ENCODE measurements around the gene KMT5C. TPM values are rescaled to one million over a fixed set of nuclear protein-coding genes. Genes with fewer than 3 reads are reported as not detected.
A peak's percentile ranks its signal among the peaks of the same experiment; 100 is the strongest.

The KMT5C gene
- total RNA-seq, 1 donor from 2014 or later: 32.9 TPM

DNA sequence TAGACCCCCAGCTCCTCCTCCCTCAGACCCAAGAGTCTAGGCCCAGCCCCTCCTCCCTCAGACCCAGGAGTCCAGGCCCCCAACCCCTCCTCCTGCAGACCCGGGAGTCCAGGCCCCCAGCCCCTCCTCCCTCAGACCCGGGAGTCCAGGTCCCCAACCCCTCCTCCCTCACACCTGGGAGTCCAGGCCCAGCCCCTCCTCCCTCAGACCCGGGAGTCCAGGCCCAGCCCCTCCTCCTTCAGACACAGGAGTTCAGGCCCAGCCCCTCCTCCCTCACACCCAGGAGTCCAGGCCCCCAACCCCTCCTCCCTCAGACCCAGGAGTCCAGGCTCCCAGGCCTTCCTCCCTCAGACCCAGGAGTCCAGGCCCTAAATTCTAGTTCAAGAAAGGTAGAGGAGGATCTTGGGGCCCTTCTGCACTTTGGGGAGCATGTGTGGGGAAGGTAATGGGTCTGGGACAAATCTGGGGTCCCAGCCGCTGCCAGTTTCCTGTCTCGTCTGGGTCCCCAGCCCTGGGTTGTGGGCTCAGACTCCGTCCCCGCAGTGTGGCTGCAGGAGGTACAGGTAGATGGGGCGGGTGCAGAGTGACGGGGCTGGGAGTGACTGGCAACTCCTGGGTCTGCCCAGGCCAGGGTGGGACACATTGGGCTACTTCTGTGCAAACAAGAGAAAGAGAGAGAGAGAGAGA lies 33.8 kb downstream of the KMT5C start:
- Mint-ChIP-seq H3K9me3 (no peaks in the 10 kb centered on the region), H3K36me3 (no peaks in the 10 kb centered on the region), H3K4me1 (ENCODE audit: unreplicated experiment) (peaks cover 18% of the 10 kb centered on the region), H3K4me3 (peak overlapping the region; percentile 45), H3K27ac (peak overlapping the region; percentile 33), H3K27me3 (peaks cover 50% of the 10 kb centered on the region)
- no peak for DNase-seq (ENCODE audit: extremely low spot score, unreplicated experiment)
- TF ChIP-seq, protein P1, sequence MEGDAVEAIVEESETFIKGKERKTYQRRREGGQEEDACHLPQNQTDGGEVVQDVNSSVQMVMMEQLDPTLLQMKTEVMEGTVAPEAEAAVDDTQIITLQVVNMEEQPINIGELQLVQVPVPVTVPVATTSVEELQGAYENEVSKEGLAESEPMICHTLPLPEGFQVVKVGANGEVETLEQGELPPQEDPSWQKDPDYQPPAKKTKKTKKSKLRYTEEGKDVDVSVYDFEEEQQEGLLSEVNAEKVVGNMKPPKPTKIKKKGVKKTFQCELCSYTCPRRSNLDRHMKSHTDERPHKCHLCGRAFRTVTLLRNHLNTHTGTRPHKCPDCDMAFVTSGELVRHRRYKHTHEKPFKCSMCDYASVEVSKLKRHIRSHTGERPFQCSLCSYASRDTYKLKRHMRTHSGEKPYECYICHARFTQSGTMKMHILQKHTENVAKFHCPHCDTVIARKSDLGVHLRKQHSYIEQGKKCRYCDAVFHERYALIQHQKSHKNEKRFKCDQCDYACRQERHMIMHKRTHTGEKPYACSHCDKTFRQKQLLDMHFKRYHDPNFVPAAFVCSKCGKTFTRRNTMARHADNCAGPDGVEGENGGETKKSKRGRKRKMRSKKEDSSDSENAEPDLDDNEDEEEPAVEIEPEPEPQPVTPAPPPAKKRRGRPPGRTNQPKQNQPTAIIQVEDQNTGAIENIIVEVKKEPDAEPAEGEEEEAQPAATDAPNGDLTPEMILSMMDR (conservative IDR thresholded peaks at IDR 0.05): no peak

DNA sequence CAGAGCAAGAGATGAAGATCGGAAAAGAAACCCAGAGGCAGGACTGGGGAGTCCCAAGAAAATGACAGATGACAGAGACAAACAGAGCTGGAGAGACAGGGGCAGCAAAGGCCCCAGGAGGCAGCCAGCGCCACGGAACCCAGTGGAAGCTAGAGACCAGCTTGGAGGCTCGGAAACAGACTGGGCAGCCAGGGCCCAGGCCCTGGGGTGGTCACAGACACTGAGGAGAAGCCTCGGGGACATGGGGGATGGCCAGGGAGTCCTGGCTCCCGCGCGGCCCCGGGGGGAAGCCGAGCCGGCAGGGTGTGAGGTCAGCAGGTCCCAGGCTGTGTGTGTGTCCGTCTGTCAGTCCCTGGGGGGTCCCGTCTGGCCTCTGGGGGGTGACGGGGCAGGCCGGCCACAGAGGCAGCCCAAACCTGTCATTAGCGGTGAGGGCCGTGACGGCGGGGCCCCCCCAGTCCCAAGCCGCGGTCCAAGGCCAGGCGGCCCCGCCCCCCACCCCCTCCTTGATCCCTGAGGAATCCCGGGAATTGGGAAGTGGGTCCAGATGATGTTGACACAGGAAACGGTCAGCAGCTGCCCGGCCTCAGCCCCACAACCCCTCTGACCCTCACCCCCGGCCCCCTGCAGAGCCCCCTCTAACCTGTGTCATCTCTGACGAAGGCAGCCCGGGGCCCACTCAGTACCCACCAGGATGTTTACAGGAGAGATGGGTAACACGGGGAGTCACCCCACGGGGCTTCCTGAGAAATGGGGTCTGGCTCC lies 34.5 kb downstream of the KMT5C start:
- H3K27me3 Mint-ChIP-seq: peaks cover 48% of the 10 kb centered on the region
- peak overlapping the region; percentile 45 for H3K4me3 Mint-ChIP-seq

DNA sequence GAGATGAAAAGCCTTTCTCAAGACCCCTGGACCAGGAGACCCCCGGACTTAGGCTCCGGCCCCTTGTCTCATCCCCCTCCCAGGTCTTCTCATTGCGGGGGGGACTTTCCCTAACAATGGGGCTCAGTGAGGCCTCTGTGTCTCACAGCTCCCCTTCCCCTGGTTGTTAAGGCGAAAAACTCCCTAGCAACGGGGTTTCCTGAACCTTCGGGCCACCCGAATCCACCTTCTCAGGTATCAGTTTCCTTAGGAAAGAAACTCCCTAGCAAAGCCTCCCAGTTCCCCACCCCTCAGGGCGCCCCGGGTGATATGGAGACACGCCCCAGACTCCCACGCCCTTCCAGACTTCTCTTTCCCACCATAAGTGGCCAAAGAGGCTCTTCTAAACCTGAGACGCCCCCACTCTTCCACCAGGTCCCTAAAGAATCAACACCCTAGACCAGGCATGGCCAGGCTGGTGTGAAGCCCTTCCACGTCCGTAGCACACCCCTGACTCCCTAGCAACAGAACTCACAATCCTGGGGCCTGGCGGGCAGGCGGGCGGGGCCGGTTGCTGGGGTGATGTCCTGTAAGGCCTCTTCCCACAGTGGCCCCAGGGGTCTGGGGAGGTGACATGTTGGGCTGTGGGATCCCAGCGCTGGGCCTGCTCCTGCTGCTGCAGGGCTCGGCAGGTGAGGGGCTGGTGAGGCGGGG lies 36.7 kb downstream of the KMT5C start, which contains the start of gene TMEM190:
TMEM190 (plus strand) TSS at position 586 of the 693 bp plus-strand sequence; CDS start at position 614, 28 bp downstream.
- Mint-ChIP-seq H3K27me3 (peaks cover 37% of the 10 kb centered on the region), H3K9me3 (no peaks in the 10 kb centered on the region)

More for the DNA sequence above, 34.5 kb downstream of the KMT5C start:
- H3K27ac Mint-ChIP-seq: peak overlapping the region; percentile 33
- DNase-seq (ENCODE audit: extremely low spot score, unreplicated experiment): no peak
- H3K36me3 Mint-ChIP-seq: no peaks in the 10 kb centered on the region
- no peaks in the 10 kb centered on the region for H3K9me3 Mint-ChIP-seq
- H3K4me1 Mint-ChIP-seq (ENCODE audit: unreplicated experiment): peaks cover 18% of the 10 kb centered on the region
- TF ChIP-seq, protein P1 (conservative IDR thresholded peaks at IDR 0.05): no peak

DNA sequence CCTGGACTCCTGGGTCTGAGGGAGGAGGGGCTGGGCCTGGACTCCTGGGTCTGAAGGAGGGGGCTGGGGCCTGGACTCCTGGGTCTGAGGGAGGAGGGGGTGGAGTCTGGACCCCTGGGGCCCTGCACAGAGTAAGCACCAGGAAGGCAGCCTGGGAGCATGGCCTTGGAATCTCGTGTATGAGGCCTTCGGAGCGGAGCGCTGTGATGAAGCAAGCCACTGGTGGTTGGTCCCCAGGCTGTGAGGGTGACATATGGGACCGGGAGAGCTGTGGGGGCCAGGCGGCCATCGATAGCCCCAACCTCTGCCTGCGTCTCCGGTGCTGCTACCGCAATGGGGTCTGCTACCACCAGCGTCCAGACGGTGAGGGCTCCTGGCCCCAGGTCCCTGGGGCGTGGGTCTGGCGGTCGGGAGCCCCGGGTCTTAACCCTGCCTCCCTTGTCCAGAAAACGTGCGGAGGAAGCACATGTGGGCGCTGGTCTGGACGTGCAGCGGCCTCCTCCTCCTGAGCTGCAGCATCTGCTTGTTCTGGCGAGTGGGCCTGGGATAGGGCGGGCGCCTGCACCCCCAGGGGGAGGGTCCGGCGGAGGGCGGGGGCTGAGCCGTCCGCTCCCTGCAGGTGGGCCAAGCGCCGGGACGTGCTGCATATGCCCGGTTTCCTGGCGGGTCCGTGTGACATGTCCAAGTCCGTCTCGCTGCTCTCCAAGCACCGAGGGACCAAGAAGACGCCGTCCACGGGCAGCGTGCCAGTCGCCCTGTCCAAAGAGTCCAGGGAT lies 37.9 kb downstream of the KMT5C start:
- TF ChIP-seq, protein P1 (conservative IDR thresholded peaks at IDR 0.05): no peak
- Mint-ChIP-seq H3K36me3 (peaks cover 5% of the 10 kb centered on the region), H3K27ac (no peak overlapping the region), H3K4me3 (no peak overlapping the region), H3K27me3 (peaks cover 34% of the 10 kb centered on the region), H3K4me1 (ENCODE audit: unreplicated experiment) (peaks cover 11% of the 10 kb centered on the region), H3K9me3 (peaks cover 6% of the 10 kb centered on the region)
- DNase-seq (ENCODE audit: extremely low spot score, unreplicated experiment): no peak

More for the DNA sequence above, 36.7 kb downstream of the KMT5C start, which contains the start of gene TMEM190:
- Mint-ChIP-seq H3K4me1 (ENCODE audit: unreplicated experiment) (peaks cover 11% of the 10 kb centered on the region), H3K27ac (no peak within 1 kb of the TSS), H3K36me3 (no peaks in the 10 kb centered on the region), H3K4me3 (peak within 1 kb of the TSS; percentile 21)
- TF ChIP-seq, protein P1 (conservative IDR thresholded peaks at IDR 0.05): no peak
- no peak for DNase-seq (ENCODE audit: extremely low spot score, unreplicated experiment)

DNA sequence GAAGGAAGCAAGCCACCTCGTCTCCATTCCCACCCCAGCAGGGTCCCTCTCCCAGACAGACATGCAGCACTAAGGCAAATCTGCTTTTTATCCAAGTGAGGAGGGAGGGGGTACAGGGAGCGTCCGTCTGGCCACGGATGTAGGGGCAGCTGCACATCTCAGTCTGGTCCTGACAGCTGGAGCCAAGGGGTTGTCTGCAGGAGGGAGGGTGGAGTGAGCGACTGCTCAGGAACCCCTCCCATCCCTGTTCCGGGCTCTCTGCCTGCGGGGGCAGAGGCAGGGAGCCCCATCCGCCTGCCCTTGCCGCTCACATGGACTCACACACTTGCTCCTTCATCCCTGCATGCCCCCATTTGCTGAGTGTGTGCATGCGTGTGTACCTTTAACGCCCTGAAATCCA lies 39.5 kb downstream of the KMT5C start:
- H3K36me3 Mint-ChIP-seq: peaks cover 5% of the 10 kb centered on the region
- TF ChIP-seq, protein P1 (conservative IDR thresholded peaks at IDR 0.05): no peak
- no peak for DNase-seq (ENCODE audit: extremely low spot score, unreplicated experiment)
- H3K27ac Mint-ChIP-seq: peak overlapping the region; percentile 37
- H3K4me1 Mint-ChIP-seq (ENCODE audit: unreplicated experiment): peaks cover 5% of the 10 kb centered on the region
- peaks cover 6% of the 10 kb centered on the region for H3K9me3 Mint-ChIP-seq
- peak overlapping the region; percentile 23 for H3K4me3 Mint-ChIP-seq
- H3K27me3 Mint-ChIP-seq: peaks cover 28% of the 10 kb centered on the region

Measured in type B pancreatic cell (in vitro differentiated cells).